H9 (cell line): ENCODE measurements around the gene TNFAIP8L3. TPM values are rescaled to one million over a fixed set of nuclear protein-coding genes. Genes with fewer than 3 reads are reported as not detected.

Experiments
- DNase-seq: peaks from one replicate; pipeline ENCODE4 v3.0.0-alpha.2; 2017
- H2AFZ ChIP-seq: one replicate; pipeline ENCODE4 v1.6.1; 2013; ENCODE audit warnings: mild to moderate bottlenecking, low read length, control low read depth, moderate library complexity
- H2AK5ac ChIP-seq: 2 replicates; pipeline ENCODE4 v1.6.1; 2013; ENCODE audit warnings: low read length, control low read depth, mixed read lengths; ENCODE audit not compliant: insufficient read length
- H2BK120ac ChIP-seq: one replicate; pipeline ENCODE4 v1.6.1; 2013; ENCODE audit warnings: low read depth, mild to moderate bottlenecking, low read length, control low read depth, inconsistent platforms; ENCODE audit not compliant: poor library complexity, severe bottlenecking
- H2BK12ac ChIP-seq: 2 replicates; pipeline ENCODE4 v1.6.1; 2013; ENCODE audit warnings: low read length, control low read depth, mixed read lengths, low read depth; ENCODE audit not compliant: insufficient read length
- H2BK15ac ChIP-seq: 2 replicates; pipeline ENCODE4 v1.6.1; 2013; ENCODE audit warnings: low read depth, low read length, control low read depth
- H2BK20ac ChIP-seq: one replicate; pipeline ENCODE4 v1.6.1; 2013; ENCODE audit warnings: low read depth, mild to moderate bottlenecking, low read length, control low read depth, inconsistent platforms; ENCODE audit not compliant: poor library complexity, severe bottlenecking
- H2BK5ac ChIP-seq: 2 replicates; pipeline ENCODE4 v1.6.1; 2013; ENCODE audit warnings: low read length, control low read depth, mixed read lengths; ENCODE audit not compliant: insufficient read length
- H3K14ac ChIP-seq: 2 replicates; pipeline ENCODE4 v1.6.1; 2013; ENCODE audit warnings: low read length, control low read depth; ENCODE audit not compliant: insufficient read depth
- H3K18ac ChIP-seq: 2 replicates; pipeline ENCODE4 v1.6.1; 2013; ENCODE audit warnings: low read depth, mild to moderate bottlenecking, mixed read lengths, low read length, control low read depth; ENCODE audit not compliant: insufficient read length
- H3K23ac ChIP-seq: 2 replicates; pipeline ENCODE4 v1.6.1; 2013; ENCODE audit warnings: low read length, control low read depth, mixed read lengths, low read depth; ENCODE audit not compliant: insufficient read length
- H3K23me2 ChIP-seq: 2 replicates; pipeline ENCODE4 v1.6.1; 2013; ENCODE audit warnings: low read depth, mild to moderate bottlenecking, mixed read lengths, low read length, control low read depth; ENCODE audit not compliant: insufficient read length, poor library complexity, severe bottlenecking
- H3K27ac ChIP-seq: 2 replicates; pipeline ENCODE4 v1.5.1; 2013; ENCODE audit warnings: low read length, control low read depth, mixed read lengths, low read depth; ENCODE audit not compliant: insufficient read length
- H3K27me3 ChIP-seq: 2 replicates; pipeline ENCODE4 v1.6.1; 2013; ENCODE audit warnings: low read length, control low read depth, inconsistent platforms; ENCODE audit not compliant: insufficient read depth
- H3K4ac ChIP-seq: 2 replicates; pipeline ENCODE4 v1.6.1; 2013; ENCODE audit warnings: low read depth, mild to moderate bottlenecking, control low read depth, inconsistent platforms, low read length, moderate library complexity
- H3K4me1 ChIP-seq: 2 replicates; pipeline ENCODE4 v1.6.1; 2013; ENCODE audit warnings: low read length, control low read depth, inconsistent platforms; ENCODE audit not compliant: insufficient read depth
- H3K4me2 ChIP-seq: 2 replicates; pipeline ENCODE4 v1.6.1; 2013; ENCODE audit warnings: low read length, control low read depth, mixed read lengths; ENCODE audit not compliant: insufficient read length, insufficient read depth
- H3K56ac ChIP-seq: 2 replicates; pipeline ENCODE4 v1.6.1; 2013; ENCODE audit warnings: low read depth, mild to moderate bottlenecking, mixed read lengths, low read length, control low read depth; ENCODE audit not compliant: insufficient read length
- H3K79me1 ChIP-seq: 2 replicates; pipeline ENCODE4 v1.6.1; 2013; ENCODE audit warnings: low read depth, mild to moderate bottlenecking, moderate library complexity, low read length, control low read depth, inconsistent platforms; ENCODE audit not compliant: insufficient read depth, poor library complexity, severe bottlenecking
- H3K79me2 ChIP-seq: 2 replicates; pipeline ENCODE4 v1.6.1; 2013; ENCODE audit warnings: low read length, control low read depth, inconsistent platforms; ENCODE audit not compliant: insufficient read depth
- H3K9ac ChIP-seq: 2 replicates; pipeline ENCODE4 v1.6.1; 2013; ENCODE audit warnings: low read length, control low read depth, mixed read lengths; ENCODE audit not compliant: insufficient read length; ENCODE audit errors: extremely low read depth
- H3K9me3 ChIP-seq: one replicate; pipeline ENCODE4 v1.6.1; 2013; ENCODE audit warnings: low read depth, low read length, inconsistent platforms; ENCODE audit not compliant: control insufficient read depth
- H3T11ph ChIP-seq: one replicate; pipeline ENCODE4 v1.6.1; 2013; ENCODE audit warnings: mild to moderate bottlenecking, low read length, control low read depth, inconsistent platforms
- H4K20me1 ChIP-seq: one replicate; pipeline ENCODE4 v1.6.1; 2013; ENCODE audit not compliant: control insufficient read depth, insufficient read length, insufficient read depth
- H4K5ac ChIP-seq: 2 replicates; pipeline ENCODE4 v1.6.1; 2013; ENCODE audit warnings: low read depth, mild to moderate bottlenecking, mixed read lengths, low read length, control low read depth; ENCODE audit not compliant: insufficient read length
- H4K8ac ChIP-seq: replicated peaks from 2 replicates; pipeline ENCODE4 v1.6.1; 2013; ENCODE audit warnings: low read length, control low read depth, mixed read lengths, low read depth; ENCODE audit not compliant: insufficient read length
- H4K91ac ChIP-seq: 2 replicates; pipeline ENCODE4 v1.6.1; 2013; ENCODE audit warnings: low read depth, mild to moderate bottlenecking, moderate library complexity, mixed read lengths, low read length, control low read depth; ENCODE audit not compliant: insufficient read length
- H3K27ac Mint-ChIP-seq, 3 experiments: 2 replicates in 2 of 3; 3 replicates in 1 of 3; pipeline ENCODE4 v1.8.0; 2020 to 2021; ENCODE audit warnings: mixed read lengths in 3 of 3, mild to moderate bottlenecking in 1 of 3, moderate library complexity in 1 of 3
- H3K27me3 Mint-ChIP-seq: 2 replicates; pipeline ENCODE4 v1.8.0; 2021; ENCODE audit warnings: low read depth, mild to moderate bottlenecking, moderate library complexity, mixed read lengths
- H3K36me3 Mint-ChIP-seq, 3 experiments: 2 replicates in 2 of 3; 3 replicates in 1 of 3; pipeline ENCODE4 v1.8.0; 2020 to 2021; ENCODE audit warnings: low read depth in 3 of 3, mixed read lengths in 3 of 3; ENCODE audit not compliant: insufficient read depth in 1 of 3
- H3K4me1 Mint-ChIP-seq, 2 experiments: 2 replicates each; pipeline ENCODE4 v1.8.0; 2020; ENCODE audit warnings: mixed read lengths in 2 of 2
- H3K4me3 Mint-ChIP-seq, 2 experiments: 2 replicates in 1 of 2; 3 replicates in 1 of 2; pipeline ENCODE4 v1.8.0; 2020 to 2021; ENCODE audit warnings: mild to moderate bottlenecking in 2 of 2, mixed read lengths in 2 of 2, moderate library complexity in 1 of 2
- H3K9me3 Mint-ChIP-seq, 2 experiments: 2 replicates in 1 of 2; 3 replicates in 1 of 2; pipeline ENCODE4 v1.8.0; 2020; ENCODE audit warnings: mild to moderate bottlenecking in 2 of 2, mixed read lengths in 2 of 2, moderate library complexity in 1 of 2
- WGBS: extraction: QIAGEN DNeasy Blood & Tissue Kit; methylation state at CpG from one replicate; pipeline ENCODE4 v1.1.7; 2013; ENCODE audit warnings: missing lambda C conversion rate, low lambda C conversion rate, mixed read lengths; ENCODE audit not compliant: insufficient read length; ENCODE audit errors: extremely low coverage; 5-methylcytosine and 5-hydroxymethylcytosine counted together
- total RNA-seq: library from RNA; stranded (reverse); gene quantifications from 2 replicates; pipeline ENCODE4 v1.2.1, GENCODE V29; 2021
- TF ChIP-seq, protein P1 (sequence below): fragments of 200-600 bp; sonication (generic); conservative IDR thresholded peaks from 3 replicates; pipeline ENCODE4 v1.8.0; 2021; ENCODE audit warnings: antibody characterized with exemption, mild to moderate bottlenecking

Gene TNFAIP8L3
- total RNA-seq, 1 experiment from 2014 or later: 0.22 TPM

GRCh38 chr15:51114437-51115119 is 19.9 kb upstream of the TNFAIP8L3 start:
- H3K9ac ChIP-seq: no peak overlapping the region
- no peak overlapping the region for H2BK15ac ChIP-seq
- H3K27ac Mint-ChIP-seq: peak overlapping the region in 1 of 3 experiments; percentile 66; a peak in 1 of 7 replicates
- H4K8ac ChIP-seq: no peak overlapping the region
- H3K36me3 Mint-ChIP-seq: no peaks in the 10 kb centered on the region
- no peak overlapping the region for H3K4ac ChIP-seq
- H4K91ac ChIP-seq: no peak overlapping the region
- H3K27me3 ChIP-seq: no peaks in the 10 kb centered on the region
- H3K27ac ChIP-seq: no peak overlapping the region
- no peak overlapping the region for H4K5ac ChIP-seq
- no peak overlapping the region for H2BK20ac ChIP-seq
- H2BK120ac ChIP-seq: no peak overlapping the region
- H3K23ac ChIP-seq: no peak overlapping the region
- H4K20me1 ChIP-seq: no peaks in the 10 kb centered on the region
- H3K79me1 ChIP-seq: no peaks in the 10 kb centered on the region
- no peak overlapping the region for H3K14ac ChIP-seq
- H2BK12ac ChIP-seq: no peak overlapping the region
- H3K4me1 ChIP-seq: no peaks in the 10 kb centered on the region
- no peak overlapping the region for H2AK5ac ChIP-seq
- no peak overlapping the region for H2AFZ ChIP-seq
- H3K56ac ChIP-seq: no peak overlapping the region
- WGBS: no CpG with 5 or more reads among the region's 5 CpGs
- no peaks in the 10 kb centered on the region for H3K9me3 ChIP-seq
- no peak overlapping the region for H3K4me2 ChIP-seq
- no peak for DNase-seq
- no peak overlapping the region for H3T11ph ChIP-seq
- H3K27me3 Mint-ChIP-seq: peaks cover 3% of the 10 kb centered on the region
- H3K79me2 ChIP-seq: no peaks in the 10 kb centered on the region
- H3K18ac ChIP-seq: no peak overlapping the region
- H3K9me3 Mint-ChIP-seq: peaks cover 2 to 3% of the 10 kb centered on the region in 2 experiments; a peak in 3 of 5 replicates
- H3K4me3 Mint-ChIP-seq: no peak overlapping the region
- TF ChIP-seq, protein P1, sequence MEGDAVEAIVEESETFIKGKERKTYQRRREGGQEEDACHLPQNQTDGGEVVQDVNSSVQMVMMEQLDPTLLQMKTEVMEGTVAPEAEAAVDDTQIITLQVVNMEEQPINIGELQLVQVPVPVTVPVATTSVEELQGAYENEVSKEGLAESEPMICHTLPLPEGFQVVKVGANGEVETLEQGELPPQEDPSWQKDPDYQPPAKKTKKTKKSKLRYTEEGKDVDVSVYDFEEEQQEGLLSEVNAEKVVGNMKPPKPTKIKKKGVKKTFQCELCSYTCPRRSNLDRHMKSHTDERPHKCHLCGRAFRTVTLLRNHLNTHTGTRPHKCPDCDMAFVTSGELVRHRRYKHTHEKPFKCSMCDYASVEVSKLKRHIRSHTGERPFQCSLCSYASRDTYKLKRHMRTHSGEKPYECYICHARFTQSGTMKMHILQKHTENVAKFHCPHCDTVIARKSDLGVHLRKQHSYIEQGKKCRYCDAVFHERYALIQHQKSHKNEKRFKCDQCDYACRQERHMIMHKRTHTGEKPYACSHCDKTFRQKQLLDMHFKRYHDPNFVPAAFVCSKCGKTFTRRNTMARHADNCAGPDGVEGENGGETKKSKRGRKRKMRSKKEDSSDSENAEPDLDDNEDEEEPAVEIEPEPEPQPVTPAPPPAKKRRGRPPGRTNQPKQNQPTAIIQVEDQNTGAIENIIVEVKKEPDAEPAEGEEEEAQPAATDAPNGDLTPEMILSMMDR: no peak
- peaks cover 10 to 19% of the 10 kb centered on the region in 2 experiments for H3K4me1 Mint-ChIP-seq
- no peaks in the 10 kb centered on the region for H3K23me2 ChIP-seq
- no peak overlapping the region for H2BK5ac ChIP-seq
